Activated naive CD8-positive, alpha-beta T cell treated with anti-CD3 and anti-CD28 coated beads, Interleukin-2, amount 50 U/mL, for 24 hours (primary cell): Measurements from ENCODE around the gene CCDC13.

Experiments used
- ATAC-seq: fragments of 150-1000 bp; cut with Tn5 transposase; one replicate; pipeline ENCODE4 v1.10.0; 2021
- DNase-seq: peaks from one replicate; pipeline ENCODE4 v3.0.0; 2021
- H3K27ac Mint-ChIP-seq: one replicate; pipeline ENCODE4 v1.8.0; 2021; ENCODE audit warnings: mild to moderate bottlenecking, mixed read lengths
- H3K27me3 Mint-ChIP-seq: one replicate; pipeline ENCODE4 v1.8.0; 2021; ENCODE audit warnings: mixed read lengths
- H3K36me3 Mint-ChIP-seq: one replicate; pipeline ENCODE4 v1.8.0; 2021; ENCODE audit warnings: low read depth, mixed read lengths
- H3K4me1 Mint-ChIP-seq: one replicate; pipeline ENCODE4 v1.8.0; 2021; ENCODE audit warnings: mixed read lengths
- H3K4me3 Mint-ChIP-seq: one replicate; pipeline ENCODE4 v1.8.0; 2021; ENCODE audit warnings: mild to moderate bottlenecking, moderate library complexity, mixed read lengths
- H3K9me3 Mint-ChIP-seq: one replicate; pipeline ENCODE4 v1.8.0; 2021; ENCODE audit warnings: mixed read lengths

The CCDC13 gene

DNA sequence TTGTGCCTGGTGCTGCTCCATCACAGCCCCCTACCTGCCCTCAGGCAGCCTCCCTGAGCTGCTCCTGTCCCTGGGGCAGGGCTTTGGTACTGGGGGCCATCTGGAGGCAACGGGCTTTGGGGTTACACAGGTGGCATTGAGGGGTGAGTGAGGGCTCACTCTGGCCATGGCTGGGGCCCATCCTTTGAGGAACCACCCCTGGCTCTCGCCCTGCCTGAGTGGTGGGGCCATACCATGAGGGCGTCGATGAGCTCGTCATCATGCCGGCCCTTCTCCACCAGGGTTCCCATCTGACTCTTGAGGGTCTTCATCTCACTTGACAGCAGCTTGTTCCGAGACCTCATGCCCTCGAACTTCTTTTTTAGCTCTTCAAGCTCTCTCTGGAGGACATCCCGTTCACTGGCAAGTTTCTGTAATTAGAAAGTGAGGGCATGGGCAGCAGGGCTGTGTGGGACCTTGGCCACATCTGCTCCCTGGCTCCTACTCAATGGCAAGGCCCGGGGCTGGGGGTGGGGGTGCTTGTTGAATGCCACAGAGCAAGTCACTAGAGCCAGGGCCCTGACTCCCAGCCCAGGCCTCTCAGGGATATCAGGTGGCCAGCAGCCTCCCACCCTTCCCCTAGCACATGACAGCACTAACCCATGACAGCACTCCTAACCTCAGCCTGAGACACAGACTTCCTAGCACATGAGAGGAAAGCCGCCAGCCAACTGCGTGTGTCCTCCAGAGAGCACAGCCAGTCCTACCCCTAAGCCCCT lies 33.5 kb downstream of the CCDC13 start:
- no peaks in the 10 kb centered on the region for H3K36me3 Mint-ChIP-seq
- H3K9me3 Mint-ChIP-seq = no peaks in the 10 kb centered on the region
- no peaks in the 10 kb centered on the region for H3K27me3 Mint-ChIP-seq
- no peaks in the 10 kb centered on the region for H3K4me1 Mint-ChIP-seq
- H3K27ac Mint-ChIP-seq = no peak overlapping the region
- DNase-seq (no peak), ATAC-seq (no peak)
- H3K4me3 Mint-ChIP-seq = no peak overlapping the region

GRCh38 chr3:42736531-42736930 lies 36.5 kb downstream of the CCDC13 start:
- Mint-ChIP-seq H3K4me1 (no peaks in the 10 kb centered on the region), H3K9me3 (no peaks in the 10 kb centered on the region), H3K27me3 (no peaks in the 10 kb centered on the region), H3K27ac (no peak overlapping the region), H3K36me3 (no peaks in the 10 kb centered on the region), H3K4me3 (no peak overlapping the region)
- DNase-seq (no peak), ATAC-seq (no peak)

DNA sequence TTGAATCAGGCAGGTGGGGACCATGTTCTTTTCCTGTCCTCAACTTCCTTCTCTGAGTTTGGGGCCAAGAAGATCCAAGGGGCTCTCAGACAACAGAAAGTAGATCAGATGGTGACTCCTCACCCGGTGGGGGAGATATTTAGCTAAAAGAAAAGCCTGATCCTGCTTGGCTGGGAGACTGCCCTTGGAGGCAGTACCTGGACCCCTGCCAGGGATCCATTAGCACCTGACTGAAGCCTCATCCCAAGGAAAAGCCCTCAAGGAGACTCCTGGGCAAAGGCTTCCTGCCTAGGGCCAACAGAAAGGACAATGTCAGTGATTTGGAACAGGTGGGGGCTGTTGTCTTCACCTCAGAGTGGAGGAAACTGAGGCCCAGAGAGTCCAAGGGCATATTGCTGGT lies 37.0 kb downstream of the CCDC13 start:
- Mint-ChIP-seq H3K4me3 (no peak overlapping the region), H3K4me1 (no peaks in the 10 kb centered on the region), H3K36me3 (no peaks in the 10 kb centered on the region), H3K27me3 (no peaks in the 10 kb centered on the region), H3K27ac (no peak overlapping the region), H3K9me3 (no peaks in the 10 kb centered on the region)
- ATAC-seq = no peak
- no peak for DNase-seq

DNA sequence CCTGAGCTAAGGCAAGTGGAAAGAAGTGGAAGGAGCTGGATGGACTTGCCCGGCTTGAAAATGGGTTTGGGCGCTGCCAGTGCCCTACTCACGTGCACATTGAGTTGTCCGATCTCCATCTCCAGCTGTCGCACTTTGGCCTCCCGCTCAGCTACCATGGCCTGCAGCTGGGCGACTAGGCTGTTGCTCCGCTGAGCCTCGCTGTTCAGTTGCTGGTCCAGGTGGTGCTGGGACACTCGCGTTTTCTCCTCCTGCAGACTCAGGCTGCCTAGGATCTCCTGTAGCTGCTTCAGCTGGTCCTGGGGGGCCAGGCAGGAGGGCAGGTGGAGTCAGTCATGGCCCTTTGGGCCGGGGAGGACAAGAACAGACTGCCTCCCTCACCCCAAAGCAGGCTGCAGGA lies 37.4 kb downstream of the CCDC13 start:
- Mint-ChIP-seq H3K27me3 (no peaks in the 10 kb centered on the region), H3K9me3 (no peaks in the 10 kb centered on the region), H3K36me3 (no peaks in the 10 kb centered on the region), H3K4me1 (no peaks in the 10 kb centered on the region), H3K27ac (no peak overlapping the region), H3K4me3 (no peak overlapping the region)
- DNase-seq (no peak), ATAC-seq (no peak)

DNA sequence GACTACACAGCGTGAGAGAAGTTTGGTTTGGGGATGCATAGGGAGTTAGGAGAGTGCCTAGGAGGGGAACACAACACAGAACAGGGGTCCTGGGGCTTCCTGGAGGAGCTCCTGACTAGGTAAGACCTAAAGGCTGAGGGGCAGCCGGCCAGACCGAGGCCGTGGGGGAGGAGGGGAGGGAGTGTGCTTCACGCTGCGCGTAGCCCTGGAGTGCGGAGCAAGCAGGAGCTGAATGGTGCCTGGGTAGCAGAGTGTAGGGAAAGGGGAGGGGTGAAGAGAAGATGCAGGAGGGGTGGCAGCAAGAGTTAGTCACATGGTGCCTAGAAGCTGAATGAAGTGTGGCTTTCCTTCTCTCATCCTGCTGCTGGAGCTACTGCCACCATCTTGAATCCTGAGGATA lies 38.0 kb downstream of the CCDC13 start:
- ATAC-seq = no peak
- no peaks in the 10 kb centered on the region for H3K36me3 Mint-ChIP-seq

DNA sequence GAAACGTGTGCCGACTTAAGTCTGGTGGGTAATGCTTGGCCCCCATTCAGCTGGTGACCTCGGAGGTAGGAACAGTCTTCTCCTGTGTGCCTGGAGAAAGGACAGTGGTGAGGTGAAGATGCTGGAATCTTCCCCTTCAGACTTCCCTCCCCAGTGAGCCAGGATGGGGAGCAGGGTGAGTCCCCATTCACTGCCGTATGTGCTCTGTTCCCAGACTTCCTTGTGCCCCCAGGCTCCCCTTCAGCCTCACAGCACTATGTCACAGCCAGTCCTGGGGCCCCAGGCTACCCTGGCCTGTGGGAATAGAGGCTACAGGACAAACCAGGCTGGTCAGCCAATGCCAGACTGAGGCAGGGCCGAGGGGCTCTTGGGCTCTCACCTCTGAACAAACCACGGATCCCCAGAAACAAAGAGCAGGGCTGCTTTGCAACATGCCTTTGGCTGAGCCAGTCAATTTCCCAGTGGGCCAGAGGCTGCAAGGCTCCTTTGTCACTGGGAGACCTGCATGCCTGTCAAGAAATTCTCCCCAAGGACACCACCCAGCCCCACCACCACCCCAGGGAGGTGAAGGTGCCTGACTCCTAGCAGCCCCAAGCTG lies 38.7 kb downstream of the CCDC13 start:
- Mint-ChIP-seq H3K27ac (no peak overlapping the region), H3K9me3 (no peaks in the 10 kb centered on the region), H3K36me3 (no peaks in the 10 kb centered on the region), H3K4me1 (no peaks in the 10 kb centered on the region), H3K4me3 (no peak overlapping the region), H3K27me3 (no peaks in the 10 kb centered on the region)
- DNase-seq (no peak), ATAC-seq (no peak)

More for the DNA sequence above, 38.0 kb downstream of the CCDC13 start:
- H3K9me3 Mint-ChIP-seq = no peaks in the 10 kb centered on the region
- no peak overlapping the region for H3K27ac Mint-ChIP-seq
- DNase-seq = no peak
- H3K27me3 Mint-ChIP-seq = no peaks in the 10 kb centered on the region
- H3K4me3 Mint-ChIP-seq = no peak overlapping the region
- H3K4me1 Mint-ChIP-seq = no peaks in the 10 kb centered on the region

DNA sequence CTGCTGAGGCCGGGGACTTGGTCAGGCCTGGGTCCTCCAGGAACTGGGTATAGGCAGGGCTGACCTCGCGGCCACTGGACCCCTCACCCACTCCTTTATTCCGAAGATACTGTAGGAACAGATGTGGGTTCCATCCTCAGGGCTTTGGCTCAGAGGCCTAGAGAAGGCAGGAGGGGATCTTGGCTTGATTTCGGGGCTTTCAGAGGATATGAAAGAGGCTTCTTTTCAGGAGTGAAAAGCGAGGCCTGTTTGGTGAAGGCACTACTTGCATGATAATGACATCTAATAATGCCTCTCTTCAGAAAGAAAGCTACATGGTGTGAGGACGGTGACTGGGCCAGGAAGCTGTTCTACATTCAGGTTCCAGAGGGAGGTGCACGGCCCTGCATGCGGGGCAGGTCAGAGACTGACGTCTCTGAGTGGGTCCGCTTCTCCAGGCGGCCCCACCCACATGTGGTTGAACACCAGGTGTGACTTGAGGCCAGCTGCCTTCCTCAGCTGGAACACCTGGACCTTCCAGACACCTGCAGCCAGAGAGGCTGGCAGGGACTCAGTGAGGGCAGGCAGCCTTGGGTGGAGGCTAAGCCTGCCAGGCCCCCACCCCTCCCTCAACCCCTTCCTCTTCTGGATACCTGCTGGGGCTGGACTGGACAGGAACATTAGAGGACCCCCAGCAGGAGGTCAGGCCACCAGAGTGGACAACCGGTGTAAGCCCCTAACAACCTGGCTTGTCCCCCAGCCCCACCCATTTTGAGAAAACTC lies 39.4 kb downstream of the CCDC13 start:
- no peaks in the 10 kb centered on the region for H3K4me1 Mint-ChIP-seq
- H3K27me3 Mint-ChIP-seq = no peaks in the 10 kb centered on the region
- no peaks in the 10 kb centered on the region for H3K9me3 Mint-ChIP-seq
- no peak overlapping the region for H3K27ac Mint-ChIP-seq
- no peak for ATAC-seq
- DNase-seq = no peak
- H3K36me3 Mint-ChIP-seq = no peaks in the 10 kb centered on the region
- H3K4me3 Mint-ChIP-seq = no peak overlapping the region

- no peaks in the 10 kb centered on the region for H3K4me1 Mint-ChIP-seq
- ATAC-seq = no peak
- no peaks in the 10 kb centered on the region for H3K27me3 Mint-ChIP-seq
- H3K36me3 Mint-ChIP-seq = no peaks in the 10 kb centered on the region
- no peak overlapping the region for H3K4me3 Mint-ChIP-seq
- no peak for DNase-seq
- H3K27ac Mint-ChIP-seq = no peak overlapping the region
- H3K9me3 Mint-ChIP-seq = no peaks in the 10 kb centered on the region
Observed at GRCh38 chr3:42732829-42733459, 40.1 kb downstream of the CCDC13 start.

DNA sequence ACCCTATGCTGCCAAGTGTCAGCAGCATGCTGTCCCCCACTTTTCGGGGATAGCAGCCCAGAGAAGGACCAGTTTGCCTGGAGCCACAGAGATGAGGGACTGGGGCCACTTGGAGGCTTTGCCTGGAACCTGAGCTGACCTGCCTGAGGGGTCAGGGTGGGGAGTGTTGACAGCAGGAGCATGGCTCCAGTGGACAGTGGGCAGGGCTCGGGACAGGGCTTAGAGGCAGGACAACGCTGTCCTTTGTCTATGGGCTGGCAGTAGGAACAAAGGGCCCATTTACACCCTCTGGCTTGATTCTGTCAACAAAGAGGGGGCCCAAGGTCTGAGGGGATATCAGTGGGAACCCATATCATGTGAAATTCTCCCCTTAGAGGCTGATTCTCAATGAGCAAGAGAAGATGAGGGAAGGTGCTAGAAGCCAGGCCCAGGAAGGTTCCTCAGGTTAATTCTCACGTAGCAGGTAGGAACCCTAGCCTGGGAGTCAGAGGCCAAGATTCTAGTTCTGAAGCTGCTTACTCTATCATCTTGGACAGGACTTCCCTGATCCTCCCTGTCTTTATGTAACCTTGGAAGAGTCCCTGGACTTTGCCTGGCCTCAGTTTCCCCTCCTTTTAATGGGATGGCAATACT lies 40.7 kb downstream of the CCDC13 start:
- H3K27ac Mint-ChIP-seq = no peak overlapping the region
- ATAC-seq (no peak), DNase-seq (no peak)
- H3K27me3 Mint-ChIP-seq = no peaks in the 10 kb centered on the region
- H3K36me3 Mint-ChIP-seq = no peaks in the 10 kb centered on the region
- no peak overlapping the region for H3K4me3 Mint-ChIP-seq
- no peaks in the 10 kb centered on the region for H3K4me1 Mint-ChIP-seq
- H3K9me3 Mint-ChIP-seq = no peaks in the 10 kb centered on the region

DNA sequence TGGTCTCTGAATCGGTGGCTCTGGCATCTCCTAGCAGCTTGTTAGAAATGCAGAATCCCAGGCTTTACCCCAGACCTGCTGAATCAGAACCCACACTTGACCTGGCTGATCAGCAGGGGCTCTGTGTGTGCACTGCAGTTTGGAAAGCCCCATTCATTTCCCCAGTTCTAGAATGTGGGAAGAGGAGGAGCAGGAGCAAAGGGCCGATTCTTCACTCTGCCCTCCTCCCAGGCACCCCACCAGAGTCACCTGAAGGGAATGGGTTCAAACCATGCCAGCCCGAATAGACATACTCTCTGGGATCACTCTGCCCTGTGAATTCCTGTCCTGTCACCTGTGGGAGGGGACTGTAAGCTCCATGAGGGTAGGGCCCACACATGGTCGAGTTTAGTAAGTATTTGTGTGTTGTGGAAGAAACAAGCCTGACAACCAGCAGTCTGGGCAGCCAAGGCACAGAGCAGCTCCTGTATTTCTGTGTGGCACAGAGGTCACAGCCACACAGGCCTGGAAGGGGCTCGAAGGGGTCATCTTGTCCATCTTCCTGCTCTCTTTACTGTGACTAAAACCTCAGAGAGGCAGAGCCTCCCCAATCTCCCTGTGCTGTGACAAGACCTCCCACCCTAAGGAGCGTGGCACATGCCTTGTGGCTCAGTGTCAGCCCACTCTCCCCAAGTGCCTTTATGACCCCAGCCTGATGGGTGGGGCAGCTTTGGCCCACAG lies 41.4 kb downstream of the CCDC13 start:
- DNase-seq (no peak), ATAC-seq (no peak)
- Mint-ChIP-seq H3K27me3 (no peaks in the 10 kb centered on the region), H3K36me3 (no peaks in the 10 kb centered on the region), H3K9me3 (no peaks in the 10 kb centered on the region), H3K27ac (no peak overlapping the region), H3K4me3 (no peak overlapping the region), H3K4me1 (no peaks in the 10 kb centered on the region)

- no peak for ATAC-seq
- Mint-ChIP-seq H3K9me3 (no peaks in the 10 kb centered on the region), H3K27ac (no peak overlapping the region)
Observed at GRCh38 chr3:42730706-42731420, 42.2 kb downstream of the CCDC13 start.

GRCh38 chr3:42730294-42730693 lies 42.8 kb downstream of the CCDC13 start:
- Mint-ChIP-seq H3K4me1 (no peaks in the 10 kb centered on the region), H3K27ac (no peak overlapping the region), H3K4me3 (no peak overlapping the region), H3K9me3 (no peaks in the 10 kb centered on the region), H3K27me3 (no peaks in the 10 kb centered on the region), H3K36me3 (no peaks in the 10 kb centered on the region)
- ATAC-seq = no peak
- DNase-seq = no peak

More at GRCh38 chr3:42730706-42731420, 42.2 kb downstream of the CCDC13 start:
- Mint-ChIP-seq H3K4me1 (no peaks in the 10 kb centered on the region), H3K4me3 (no peak overlapping the region), H3K27me3 (no peaks in the 10 kb centered on the region), H3K36me3 (no peaks in the 10 kb centered on the region)
- DNase-seq = no peak

DNA sequence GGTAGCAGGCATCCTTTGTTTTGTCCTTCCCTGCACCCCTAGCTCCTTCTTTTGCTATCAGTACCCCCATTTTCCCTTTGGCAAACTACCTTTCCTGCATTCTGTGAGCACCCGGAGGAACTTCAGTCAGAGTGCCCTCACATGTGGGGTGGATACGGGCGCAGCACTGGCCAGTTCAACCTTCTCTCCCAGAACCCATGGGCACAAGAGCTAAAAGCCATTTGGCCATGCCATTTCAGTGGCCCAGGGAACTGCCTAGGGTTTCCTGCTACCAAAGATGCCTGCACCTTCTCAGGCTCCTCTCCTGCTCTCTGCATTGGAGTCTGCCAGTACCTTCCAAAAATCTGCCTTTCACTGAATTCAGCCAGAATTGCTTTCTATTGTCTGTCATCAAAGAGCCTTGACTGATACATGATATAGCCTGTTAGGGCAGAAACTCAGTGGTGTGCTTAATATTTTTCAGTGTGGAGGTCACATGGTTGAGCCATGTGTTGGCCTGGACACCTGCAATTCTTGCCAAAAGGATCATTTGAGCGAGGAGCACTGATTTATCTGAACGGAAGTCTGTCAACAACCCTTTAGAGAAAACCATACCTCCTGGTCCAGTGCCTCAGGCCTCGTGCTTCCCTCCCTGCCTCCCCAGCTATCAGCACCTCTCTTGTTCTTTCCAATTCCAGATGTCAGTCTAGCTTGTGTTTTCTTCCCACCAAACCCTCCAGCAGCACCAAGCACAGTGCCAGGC lies 43.5 kb downstream of the CCDC13 start:
- H3K9me3 Mint-ChIP-seq = no peaks in the 10 kb centered on the region
- no peak for ATAC-seq
- H3K27ac Mint-ChIP-seq = no peak overlapping the region
- no peaks in the 10 kb centered on the region for H3K4me1 Mint-ChIP-seq
- no peak for DNase-seq
- H3K4me3 Mint-ChIP-seq = no peak overlapping the region
- no peaks in the 10 kb centered on the region for H3K36me3 Mint-ChIP-seq
- H3K27me3 Mint-ChIP-seq = no peaks in the 10 kb centered on the region
